GM12878 (cell line): ENCODE measurements around the gene PAK6. TPM values are rescaled to one million over a fixed set of nuclear protein-coding genes. Genes with fewer than 3 reads are reported as not detected.

Experiments
- ATAC-seq: fragments of 200-7000 bp; cut with Tn5 transposase; 3 replicates; pipeline ENCODE4 v1.9.1; 2020; ENCODE audit warnings: mild to moderate bottlenecking, moderate library complexity
- BruUV-seq: library from RNA; stranded (reverse); fragments of 400-500 nt; replicated peaks from 2 replicates; lab custom pipeline; 2021; lab: Mats Ljungman, UMichigan
- CTCF ChIA-PET: fragments of 300-600 bp; sonication (Branson Sonifier 250); formaldehyde crosslinking; extraction: SDS; loops from one replicate; lab custom pipeline; 2021; ENCODE audit warnings: inconsistent platforms; lab: Yijun Ruan, JAX
- POLR2A ChIA-PET: fragments of 350-600 bp; formaldehyde crosslinking; extraction: SDS; loops from one replicate; lab custom pipeline; 2021; ENCODE audit warnings: inconsistent platforms; lab: Charles Lee
- RAD21 ChIA-PET: fragments of 300-600 bp; sonication (Branson Sonifier 250); formaldehyde crosslinking; loops from one replicate; lab custom pipeline; 2023; ENCODE audit warnings: antibody characterized with exemption; ENCODE audit not compliant: unreplicated experiment; lab: Charles Lee
- SMC1A ChIA-PET: fragments of 300-600 bp; sonication (Branson Sonifier 250); formaldehyde crosslinking; loops from one replicate; lab custom pipeline; 2023; ENCODE audit not compliant: unreplicated experiment, uncharacterized antibody; lab: Charles Lee
- DNase-seq: peaks from one replicate; pipeline ENCODE4 v3.0.0-alpha.2; 2011; ENCODE audit warnings: low read depth, low spot score
- FAIRE-seq: peaks from 3 replicates; lab custom pipeline; 2011; peaks lifted over from hg19 to GRCh38; lab: Jason Lieb, UNC
- H2AFZ ChIP-seq: 2 replicates; pipeline ENCODE4 v1.6.0; 2011; ENCODE audit warnings: low read depth, low read length, control low read depth; ENCODE audit not compliant: control insufficient read depth
- H3K27ac ChIP-seq: 2 replicates; pipeline ENCODE4 v1.5.1; 2011; ENCODE audit warnings: control low read depth; ENCODE audit not compliant: control insufficient read depth, insufficient read depth
- H3K27me3 ChIP-seq, 2 experiments: replicated peaks in 1 of 2; 2 replicates each; pipeline versions ENCODE4 v1.6.0 to v1.6.1; 2011; ENCODE audit warnings: low read length in 1 of 2; ENCODE audit not compliant: control insufficient read depth in 2 of 2, insufficient read depth in 2 of 2
- H3K36me3 ChIP-seq, 2 experiments: 2 replicates each; pipeline ENCODE4 v1.5.1; 2011; ENCODE audit warnings: low read length in 1 of 2; ENCODE audit not compliant: control insufficient read depth in 2 of 2, insufficient read depth in 2 of 2
- H3K4me1 ChIP-seq: 2 replicates; pipeline ENCODE4 v1.6.1; 2011; ENCODE audit warnings: mild to moderate bottlenecking, low read length, moderate library complexity, mixed read lengths; ENCODE audit not compliant: control insufficient read depth, insufficient read depth
- H3K4me2 ChIP-seq: 2 replicates; pipeline ENCODE4 v1.6.0; 2011; ENCODE audit warnings: control low read depth; ENCODE audit not compliant: control insufficient read depth, insufficient read depth
- H3K4me3 ChIP-seq: fragments of 200-600 bp; sonication (generic); 2 replicates; pipeline ENCODE4 v1.5.1; 2016
- H3K79me2 ChIP-seq: 2 replicates; pipeline ENCODE4 v1.6.0; 2011; ENCODE audit warnings: low read length; ENCODE audit not compliant: control insufficient read depth, insufficient read depth
- H3K9ac ChIP-seq: 2 replicates; pipeline ENCODE4 v1.8.0; 2011; ENCODE audit warnings: low read length, control low read depth, mixed read lengths; ENCODE audit not compliant: control insufficient read depth, insufficient read depth
- H3K9me3 ChIP-seq: replicated peaks from 3 replicates; pipeline ENCODE4 v1.5.1; 2011; ENCODE audit warnings: mild to moderate bottlenecking, low read length; ENCODE audit not compliant: control insufficient read depth, insufficient read depth
- H4K20me1 ChIP-seq: 2 replicates; pipeline ENCODE4 v1.6.0; 2011; ENCODE audit not compliant: control insufficient read depth, insufficient read depth
- ATF3 ChIP-seq: IDR thresholded peaks from 2 replicates; pipeline ENCODE4 v1.6.1; 2011; ENCODE audit warnings: low read depth, mild to moderate bottlenecking, low read length, moderate library complexity, borderline replicate concordance; ENCODE audit errors: extremely low read depth
- BACH1 ChIP-seq: fragments of 450-650 bp; IDR thresholded peaks from 2 replicates; pipeline ENCODE4 v1.6.1; 2017; ENCODE audit warnings: mild to moderate bottlenecking, borderline replicate concordance
- CBX5 ChIP-seq: sonication (generic); IDR thresholded peaks from 2 replicates; pipeline ENCODE4 v1.6.1; 2016; ENCODE audit warnings: low read depth, moderate library complexity, mild to moderate bottlenecking, inconsistent platforms
- CHD2 ChIP-seq: IDR thresholded peaks from 2 replicates; pipeline ENCODE4 v1.6.1; 2011; ENCODE audit warnings: low read depth, low read length, improper control_type of control experiment, borderline replicate concordance
- IKZF2 ChIP-seq, 2 experiments: fragments of 450-650 bp; IDR thresholded peaks; 2 replicates each; pipeline ENCODE4 v1.6.1; 2017; ENCODE audit warnings: mild to moderate bottlenecking in 2 of 2, moderate library complexity in 2 of 2
- JUND ChIP-seq: IDR thresholded peaks from 2 replicates; pipeline ENCODE4 v1.6.1; 2012; ENCODE audit warnings: low read depth, mild to moderate bottlenecking, low read length, improper control_type of control experiment, moderate library complexity
- KDM1A ChIP-seq: fragments of 200-600 bp; sonication (generic); IDR thresholded peaks from 2 replicates; pipeline ENCODE4 v1.6.1; 2016; ENCODE audit warnings: borderline replicate concordance
- MXI1 ChIP-seq: fragments of 150-350 bp; IDR thresholded peaks from 2 replicates; pipeline ENCODE4 v1.6.1; 2011; ENCODE audit warnings: low read depth, mild to moderate bottlenecking, inconsistent platforms, low read length, improper control_type of control experiment
- NFYB ChIP-seq: IDR thresholded peaks from 2 replicates; pipeline ENCODE4 v1.6.1; 2011; ENCODE audit warnings: low read depth, mild to moderate bottlenecking, low read length, improper control_type of control experiment, moderate library complexity; ENCODE audit not compliant: insufficient read depth
- POLR2A ChIP-seq: IDR thresholded peaks from 2 replicates; pipeline ENCODE4 v1.6.1; 2011; ENCODE audit warnings: low read depth, mild to moderate bottlenecking, low read length
- RFX5 ChIP-seq: IDR thresholded peaks from 2 replicates; pipeline ENCODE4 v1.6.1; 2011; ENCODE audit warnings: low read depth, low read length, improper control_type of control experiment
- SREBF2 ChIP-seq: IDR thresholded peaks from 2 replicates; pipeline ENCODE4 v1.6.1; 2012; ENCODE audit warnings: mild to moderate bottlenecking, low read length
- TCF3 ChIP-seq: IDR thresholded peaks from 2 replicates; pipeline ENCODE4 v1.6.1; 2012; ENCODE audit warnings: low read depth, mild to moderate bottlenecking, low read length, borderline replicate concordance; ENCODE audit not compliant: insufficient read depth
- USF2 ChIP-seq: IDR thresholded peaks from 2 replicates; pipeline ENCODE4 v1.6.1; 2011; ENCODE audit warnings: low read depth, low read length, improper control_type of control experiment, borderline replicate concordance
- ZBTB11 ChIP-seq: fragments of 450-650 bp; formaldehyde crosslinking; IDR thresholded peaks from 2 replicates; pipeline ENCODE4 v1.5.0; 2022; ENCODE audit warnings: mild to moderate bottlenecking, missing genetic modification characterization
- ZBTB33 ChIP-seq: fragments of 450-650 bp; IDR thresholded peaks from 2 replicates; pipeline ENCODE4 v1.6.1; 2017; ENCODE audit warnings: mild to moderate bottlenecking
- WGBS: methylation state at CpG from one replicate; pipeline ENCODE4 v1.1.6; 2016; ENCODE audit warnings: low lambda C conversion rate; ENCODE audit not compliant: insufficient replicate concordance, insufficient coverage; ENCODE audit errors: missing lambda C conversion rate; 5-methylcytosine and 5-hydroxymethylcytosine counted together
- in situ Hi-C: fragments of 300-500 bp; cut with MboI; formaldehyde crosslinking; loops from 9 replicates; pipeline ENCODE4 v1.14.3; 2018; ENCODE audit warnings: mixed read lengths
- intact Hi-C: fragments of 100-400 bp; cut with micrococcal nuclease; formaldehyde crosslinking; loops from one replicate; pipeline ENCODE4 v1.14.2; 2022; ENCODE audit not compliant: unreplicated experiment
- polyA plus RNA-seq, 11 experiments: library from polyadenylated mRNA; depleted of rRNA in 4 of 11; unstranded in 6 of 11; stranded (reverse) in 5 of 11; fragments of >200 nt; fragmentation: Nextera tagmentation in 4 of 11; fragmentation: Illumina TruSeq in 1 of 11; extraction: Ambion mirVana in 4 of 11; extraction: Trizol in 1 of 11; gene quantifications; 1 replicate in 1 of 11; 2 replicates in 10 of 11; pipeline versions ENCODE4 v1.2.1 to v1.2.3, GENCODE V29; 2011 to 2016; ENCODE audit warnings: inconsistent platforms in 2 of 11, missing spikeins in 2 of 11, low read depth in 1 of 11
- total RNA-seq, 4 experiments: library from RNA; depleted of rRNA in 3 of 4; stranded (reverse); fragments of >200 nt in 3 of 4; fragmentation: Illumina TruSeq in 1 of 4; extraction: Trizol in 1 of 4; gene quantifications; 2 replicates each; pipeline versions ENCODE4 v1.2.1 to v1.2.3, GENCODE V29; 2013 to 2021
- TF ChIP-seq, protein P1 (sequence below): fragments of 450-650 bp; IDR thresholded peaks from 2 replicates; pipeline ENCODE4 v1.6.1; 2016; ENCODE audit warnings: mild to moderate bottlenecking

The PAK6 gene
- total and polyA plus RNA-seq, 10 of the 15 experiments (the other 5 are each of a cell fraction or from before 2014, with no cell fraction given) = 0.07 to 0.92 (median 0.31) TPM; not detected in 2

DNA sequence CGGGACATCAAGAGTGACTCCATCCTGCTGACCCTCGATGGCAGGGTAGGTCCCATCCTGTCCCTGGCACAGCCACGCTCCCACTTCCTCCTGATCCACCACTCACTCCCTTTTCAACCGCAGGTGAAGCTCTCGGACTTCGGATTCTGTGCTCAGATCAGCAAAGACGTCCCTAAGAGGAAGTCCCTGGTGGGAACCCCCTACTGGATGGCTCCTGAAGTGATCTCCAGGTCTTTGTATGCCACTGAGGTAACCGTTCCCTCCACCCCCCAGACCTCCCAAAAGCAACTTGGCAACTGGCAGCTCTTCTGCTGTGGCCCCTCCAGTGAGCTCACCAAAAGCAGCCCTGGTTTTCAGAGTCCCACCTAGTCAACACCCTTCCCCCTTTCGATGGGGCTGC is 34.6 kb downstream of the PAK6 start:
- no TSS peak for BruUV-seq
- no peak overlapping the region for H3K27ac ChIP-seq
- SMC1A ChIA-PET = interaction anchor here (0.8 to 6.4 kb wide), 18 partner anchors 9 to 385 kb away, joined by 3 to 98 read pairs (median 5); partner anchors contain the start of genes PLCB2 and SRP14
- CTCF ChIA-PET = interaction anchor here (0.7 to 11.7 kb wide), 33 partner anchors 15 to 632 kb away, joined by 3 to 296 read pairs (median 7); partner anchors contain the start of genes BUB1B, CCDC9B, FSIP1 and PAK6
- RAD21 ChIA-PET = interaction anchor here (0.6 to 4.5 kb wide), 11 partner anchors 10 to 241 kb away, joined by 3 to 79 read pairs (median 4); partner anchors contain the start of genes BMF and SRP14
- POLR2A ChIA-PET = interaction anchor here (1.0 to 1.5 kb wide), 2 partner anchors 90 to 228 kb away, joined by 3 read pairs; no protein-coding TSS in a partner anchor
- in situ Hi-C loops = loop anchor here (5.0 to 10.0 kb wide), 4 partner anchors 56 to 489 kb away; partner anchors contain the start of gene FSIP1
- H3K9ac ChIP-seq = no peak overlapping the region
- no peak overlapping the region for H3K4me2 ChIP-seq
- H4K20me1 ChIP-seq = no peaks in the 10 kb centered on the region
- H2AFZ ChIP-seq = no peak overlapping the region
- H3K27me3 ChIP-seq = 0 out of 4 replicates have a peak, but pooled peaks cover 0 to 2% of the 10 kb centered on the region in 2 experiments
- H3K9me3 ChIP-seq = no peaks in the 10 kb centered on the region
- no peaks in the 10 kb centered on the region for H3K36me3 ChIP-seq
- intact Hi-C loops = loop anchor here (10.0 kb wide), 2 partner anchors 169 to 389 kb away; partner anchors contain the start of gene BMF
- no peak overlapping the region for H3K4me3 ChIP-seq
- H3K79me2 ChIP-seq = no peaks in the 10 kb centered on the region
- 51% methylated on average over 9 of the region's 9 CpGs for WGBS
- DNase-seq (no peak), FAIRE-seq (no peak), ATAC-seq (no peak)
- H3K4me1 ChIP-seq = peaks cover 6% of the 10 kb centered on the region
- TF ChIP-seq ATF3 = no peak
- no peak for TF ChIP-seq KDM1A
- no peak for TF ChIP-seq ZBTB11 (CRISPR knock-in tag)
- TF ChIP-seq USF2 = no peak
- TF ChIP-seq RFX5 = no peak
- TF ChIP-seq ZBTB33 = no peak
- no peak for TF ChIP-seq POLR2A
- TF ChIP-seq, protein P1, sequence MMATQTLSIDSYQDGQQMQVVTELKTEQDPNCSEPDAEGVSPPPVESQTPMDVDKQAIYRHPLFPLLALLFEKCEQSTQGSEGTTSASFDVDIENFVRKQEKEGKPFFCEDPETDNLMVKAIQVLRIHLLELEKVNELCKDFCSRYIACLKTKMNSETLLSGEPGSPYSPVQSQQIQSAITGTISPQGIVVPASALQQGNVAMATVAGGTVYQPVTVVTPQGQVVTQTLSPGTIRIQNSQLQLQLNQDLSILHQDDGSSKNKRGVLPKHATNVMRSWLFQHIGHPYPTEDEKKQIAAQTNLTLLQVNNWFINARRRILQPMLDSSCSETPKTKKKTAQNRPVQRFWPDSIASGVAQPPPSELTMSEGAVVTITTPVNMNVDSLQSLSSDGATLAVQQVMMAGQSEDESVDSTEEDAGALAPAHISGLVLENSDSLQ = no peak
- no peak for TF ChIP-seq IKZF2 (IDR thresholded peaks at IDR 0.05)
- TF ChIP-seq TCF3 = no peak
- TF ChIP-seq MXI1 = no peak
- no peak for TF ChIP-seq CBX5
- no peak for TF ChIP-seq JUND
- TF ChIP-seq BACH1 = no peak
- no peak for TF ChIP-seq NFYB
- TF ChIP-seq CHD2 = no peak
- no peak for TF ChIP-seq SREBF2
